A549 (cell line): ENCODE data around the gene TNFSF15. TPM values are rescaled to one million over a fixed set of nuclear protein-coding genes. Genes with fewer than 3 reads are reported as not detected.

ENCODE experiments used
- ATAC-seq, 2 experiments: fragments of 200-7000 bp in 1 of 2; fragments of >200 bp in 1 of 2; cut with Nextera tagmentation in 1 of 2; cut with Tn5 transposase in 1 of 2; 3 replicates each; pipeline versions ENCODE4 v1.8.0 to v1.9.1; 2018 to 2020; ENCODE audit warnings: mild to moderate bottlenecking in 1 of 2, moderate library complexity in 1 of 2
- CTCF ChIA-PET: fragments of 300-600 bp; sonication (Branson Sonifier 250); formaldehyde crosslinking; extraction: SDS; loops from one replicate; lab custom pipeline; 2021; ENCODE audit warnings: antibody characterized with exemption, inconsistent platforms; lab: Yijun Ruan, JAX
- POLR2A ChIA-PET: fragments of 350-600 bp; formaldehyde crosslinking; extraction: SDS; loops from one replicate; lab custom pipeline; 2021; ENCODE audit warnings: antibody characterized with exemption, inconsistent platforms; lab: Yijun Ruan, JAX
- DNase-seq, 2 experiments: peaks; one replicate each; pipeline versions ENCODE4 v3.0.0 to v3.0.0-alpha.2; 2011 to 2016; ENCODE audit warnings: low read depth in 1 of 2, low spot score in 1 of 2
- FAIRE-seq: peaks from 2 replicates; lab custom pipeline; 2011; peaks lifted over from hg19 to GRCh38; lab: Jason Lieb, UNC
- H3K27ac ChIP-seq, 2 experiments: fragments of >200 bp; sonication (Bioruptor Twin); formaldehyde crosslinking; 3 replicates each; pipeline ENCODE4 v1.5.1; 2016 to 2017
- H3K4me1 ChIP-seq: fragments of >200 bp; sonication (Bioruptor Twin); formaldehyde crosslinking; 3 replicates; pipeline ENCODE4 v1.6.1; 2016
- H3K4me2 ChIP-seq: fragments of >200 bp; sonication (Bioruptor Twin); formaldehyde crosslinking; 3 replicates; pipeline ENCODE4 v1.6.1; 2016
- H3K4me3 ChIP-seq: fragments of >200 bp; sonication (Bioruptor Twin); formaldehyde crosslinking; 3 replicates; pipeline ENCODE4 v1.5.1; 2016
- H3K9me3 ChIP-seq: fragments of >200 bp; sonication (Bioruptor Twin); formaldehyde crosslinking; 3 replicates; pipeline ENCODE4 v1.6.1; 2016
- CBX8 ChIP-seq: fragments of 200-600 bp; sonication (generic); IDR thresholded peaks from 2 replicates; pipeline ENCODE4 v1.6.1; 2016
- CTCF ChIP-seq: fragments of >200 bp; sonication (Bioruptor Twin); formaldehyde crosslinking; IDR thresholded peaks from 3 replicates; pipeline ENCODE4 v1.5.1; 2016
- E2F6 ChIP-seq: IDR thresholded peaks from 2 replicates; pipeline ENCODE4 v1.6.1; 2012; ENCODE audit warnings: low read depth, borderline replicate concordance
- ELK1 ChIP-seq: fragments of 150-350 bp; IDR thresholded peaks from 2 replicates; pipeline ENCODE4 v1.6.1; 2014; ENCODE audit warnings: low read depth, mild to moderate bottlenecking, low read length
- ESRRA ChIP-seq: fragments of 150-350 bp; IDR thresholded peaks from 2 replicates; pipeline ENCODE4 v1.6.1; 2014; ENCODE audit warnings: mild to moderate bottlenecking, low read length, borderline replicate concordance
- FOSL2 ChIP-seq, 2 experiments: fragments of 450-650 bp in 1 of 2; fragments of >200 bp in 1 of 2; sonication (Bioruptor Twin) in 1 of 2; formaldehyde crosslinking; IDR thresholded peaks; 2 replicates each; pipeline versions ENCODE4 v1.5.0 to v1.6.1; 2016 to 2020; ENCODE audit warnings: mild to moderate bottlenecking in 1 of 2, moderate library complexity in 1 of 2
- GATA3 ChIP-seq: IDR thresholded peaks from 2 replicates; pipeline ENCODE4 v1.6.1; 2012; ENCODE audit warnings: borderline replicate concordance
- HOXA7 ChIP-seq: fragments of 250-450 bp; sonication (Bioruptor Pico); IDR thresholded peaks from 2 replicates; pipeline ENCODE4 v1.5.0; 2020; ENCODE audit warnings: mild to moderate bottlenecking, moderate library complexity
- KDM1A ChIP-seq: fragments of 200-600 bp; sonication (generic); IDR thresholded peaks from 2 replicates; pipeline ENCODE4 v1.6.1; 2016; ENCODE audit warnings: low read depth, mild to moderate bottlenecking
- MAZ ChIP-seq: fragments of 150-350 bp; IDR thresholded peaks from 2 replicates; pipeline ENCODE4 v1.6.1; 2014; ENCODE audit warnings: antibody characterized with exemption, low read depth, low read length, borderline replicate concordance
- NFE2L2 ChIP-seq: fragments of 150-350 bp; conservative IDR thresholded peaks from 2 replicates; pipeline ENCODE4 v1.6.1; 2014; ENCODE audit warnings: low read length
- NPAS2 ChIP-seq: fragments of 250-450 bp; sonication (Bioruptor Pico); IDR thresholded peaks from 2 replicates; pipeline ENCODE4 v1.8.0; 2022; ENCODE audit warnings: mild to moderate bottlenecking, moderate library complexity, borderline replicate concordance
- PHF8 ChIP-seq: fragments of 200-600 bp; sonication (generic); IDR thresholded peaks from 2 replicates; pipeline ENCODE4 v1.6.1; 2016; ENCODE audit warnings: low read depth, mild to moderate bottlenecking, antibody characterized with exemption, moderate library complexity, borderline replicate concordance
- POLR2A ChIP-seq: IDR thresholded peaks from 2 replicates; pipeline ENCODE4 v1.6.1; 2012; ENCODE audit warnings: mild to moderate bottlenecking, low read length
- RAD21 ChIP-seq, 2 experiments: fragments of >200 bp in 1 of 2; sonication (Bioruptor Twin) in 1 of 2; formaldehyde crosslinking in 1 of 2; IDR thresholded peaks in 1 of 2; conservative IDR thresholded peaks in 1 of 2; 2 replicates in 1 of 2; 3 replicates in 1 of 2; pipeline ENCODE4 v1.6.1; 2012 to 2018; ENCODE audit warnings: inconsistent platforms in 1 of 2
- RARB ChIP-seq: fragments of 250-450 bp; sonication (Bioruptor Pico); IDR thresholded peaks from 2 replicates; pipeline ENCODE4 v1.8.0; 2021; ENCODE audit warnings: mild to moderate bottlenecking, moderate library complexity
- SMC3 ChIP-seq: fragments of >200 bp; sonication (Bioruptor Twin); formaldehyde crosslinking; IDR thresholded peaks from 3 replicates; pipeline ENCODE4 v1.6.1; 2018; ENCODE audit warnings: inconsistent platforms
- SREBF2 ChIP-seq: fragments of 450-650 bp; IDR thresholded peaks from 2 replicates; pipeline ENCODE4 v1.6.1; 2014; ENCODE audit warnings: mild to moderate bottlenecking, moderate library complexity
- USF2 ChIP-seq: fragments of 450-650 bp; IDR thresholded peaks from 2 replicates; pipeline ENCODE4 v1.6.1; 2014; ENCODE audit warnings: antibody characterized with exemption
- ZC3H11A ChIP-seq: fragments of 450-650 bp; IDR thresholded peaks from 2 replicates; pipeline ENCODE4 v1.6.1; 2014; ENCODE audit warnings: antibody characterized with exemption, mild to moderate bottlenecking
- ZFP36 ChIP-seq: fragments of 450-650 bp; IDR thresholded peaks from 2 replicates; pipeline ENCODE4 v1.6.1; 2014; ENCODE audit warnings: borderline replicate concordance; ENCODE audit not compliant: partially characterized antibody
- ZNF302 ChIP-seq: fragments of 250-450 bp; sonication (Bioruptor Pico); IDR thresholded peaks from 2 replicates; pipeline ENCODE4 v1.9.0; 2021; ENCODE audit warnings: inconsistent platforms, mild to moderate bottlenecking, moderate library complexity
- ZSCAN20 ChIP-seq: fragments of 250-450 bp; sonication (Bioruptor Pico); IDR thresholded peaks from 2 replicates; pipeline ENCODE4 v1.8.0; 2022; ENCODE audit warnings: mild to moderate bottlenecking, moderate library complexity
- WGBS: methylation state at CpG from one replicate; pipeline ENCODE4 v1.1.6; 2017; ENCODE audit errors: missing lambda C conversion rate; 5-methylcytosine and 5-hydroxymethylcytosine counted together
- polyA plus RNA-seq, 4 experiments: library from polyadenylated mRNA; depleted of rRNA in 3 of 4; stranded (reverse); fragments of >200 nt; fragmentation: RNase III in 1 of 4; extraction: RNeasy Plus Mini Kit Qiagen cat#74134 plus additional on column Dnase treatment in 1 of 4; gene quantifications; 2 replicates in 3 of 4; 3 replicates in 1 of 4; pipeline ENCODE4 v1.2.3, GENCODE V29; 2011 to 2017

TNFSF15 gene
- polyA plus RNA-seq, 2 of the 4 experiments (the other 2 are of a cell fraction): 2.8 to 5.6 TPM

- H3K4me1 ChIP-seq: no peaks in the 10 kb centered on the region
- TF ChIP-seq ELK1 (no peak), RARB (CRISPR knock-in tag) (no peak), SREBF2 (no peak), E2F6 (no peak), ZFP36 (no peak), ZSCAN20 (no peak), PHF8 (no peak), POLR2A (no peak), MAZ (no peak), KDM1A (no peak), CTCF (no peak), RAD21 (conservative IDR thresholded peaks at IDR 0.05 in 1 of 2, IDR thresholded peaks at IDR 0.05 in 1 of 2) (no peak), NFE2L2 (no peak), HOXA7 (CRISPR knock-in tag) (no peak), USF2 (no peak), GATA3 (no peak), ZNF302 (no peak), ZC3H11A (no peak), FOSL2 (IDR thresholded peaks at IDR 0.05) (no peak), FOSL2 (CRISPR knock-in tag; IDR thresholded peaks at IDR 0.05) (no peak)
- POLR2A ChIA-PET: no interaction called here
- CTCF ChIA-PET: interaction anchor here (0.6 to 1.9 kb wide), 9 partner anchors 10 to 442 kb away, joined by 3 to 5 read pairs (median 3); no protein-coding TSS in a partner anchor
- DNase-seq: no peak
- ATAC-seq: no peak
- FAIRE-seq: no peak
- H3K9me3 ChIP-seq: no peaks in the 10 kb centered on the region; the same call in 2 of the 3 replicates
- no peak overlapping the region for H3K27ac ChIP-seq
- no peak overlapping the region for H3K4me3 ChIP-seq
- 68% methylated on average over 3 of the region's 3 CpGs for WGBS
- no peak overlapping the region for H3K4me2 ChIP-seq
These were observed 51.3 kb downstream of the TNFSF15 start for GRCh38 chr9:114754581-114754980.

GRCh38 chr9:114746591-114747346, 59.1 kb downstream of the TNFSF15 start:
- no peak for ATAC-seq
- Histone ChIP-seq H3K4me2 (no peak overlapping the region), H3K4me3 (no peak overlapping the region), H3K4me1 (peaks cover 15% of the 10 kb centered on the region), H3K9me3 (no peaks in the 10 kb centered on the region)
- no peak for DNase-seq
- POLR2A ChIA-PET: no interaction called here
- WGBS: 32% methylated on average over 2 of the region's 2 CpGs
- CTCF ChIA-PET: interaction anchor here (0.6 to 1.6 kb wide), 4 partner anchors 24 to 341 kb away, joined by 3 to 4 read pairs (median 3); no protein-coding TSS in a partner anchor
- no peak for TF ChIP-seq GATA3
- TF ChIP-seq ESRRA: no peak
- no peak for TF ChIP-seq USF2
- no peak for TF ChIP-seq NPAS2 (CRISPR knock-in tag)
- no peak for TF ChIP-seq SMC3
- no peak for TF ChIP-seq CBX8
- TF ChIP-seq, all 56 proteins: peak for 0
- H3K27ac ChIP-seq: no peak overlapping the region
- FAIRE-seq: no peak
